Lung microvascular endothelial cell (primary cell): ENCODE results near the gene PSME3IP1. TPM values are rescaled to one million over a fixed set of nuclear protein-coding genes. Genes with fewer than 3 reads are reported as not detected.
"Not testable (repeated sequence)": the region's sequence is repeated elsewhere in the genome, so short reads cannot be mapped to it uniquely, and the experiment has no call there.

Experiments
- DNase-seq, 2 donors: peaks; one replicate each; pipeline versions ENCODE4 v3.0.0 to v3.0.0-alpha.2; 2010; ENCODE audit warnings: low read depth in 2 of 2
- total RNA-seq: library from RNA; depleted of rRNA; stranded (reverse); fragments of >200 nt; gene quantifications from 2 replicates; pipeline ENCODE4 v1.2.1, GENCODE V29; 2014

PSME3IP1 gene
- total RNA-seq, 1 donor from 2014 or later: 47.2 TPM

DNA sequence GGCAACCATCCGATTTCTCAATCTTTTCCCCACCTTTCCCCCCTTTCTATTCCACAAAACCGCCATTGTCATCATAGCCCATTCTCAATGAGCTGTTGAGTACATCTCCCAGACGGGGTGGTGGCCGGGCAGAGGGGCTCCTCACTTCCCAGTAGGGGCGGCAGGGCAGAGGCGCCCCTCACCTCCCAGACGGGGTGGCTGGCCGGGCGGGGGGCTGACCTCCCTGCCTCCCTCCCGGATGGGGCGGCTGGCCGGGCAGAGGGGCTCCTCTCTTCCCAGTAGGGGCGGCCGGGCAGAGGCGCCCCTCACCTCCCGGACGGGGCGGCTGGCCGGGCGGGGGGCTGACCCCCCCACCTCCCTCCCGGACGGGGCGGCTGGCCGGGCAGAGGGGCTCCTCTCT, 14.5 kb upstream of the PSME3IP1 start:
- not testable (repeated sequence) for DNase-seq

DNA sequence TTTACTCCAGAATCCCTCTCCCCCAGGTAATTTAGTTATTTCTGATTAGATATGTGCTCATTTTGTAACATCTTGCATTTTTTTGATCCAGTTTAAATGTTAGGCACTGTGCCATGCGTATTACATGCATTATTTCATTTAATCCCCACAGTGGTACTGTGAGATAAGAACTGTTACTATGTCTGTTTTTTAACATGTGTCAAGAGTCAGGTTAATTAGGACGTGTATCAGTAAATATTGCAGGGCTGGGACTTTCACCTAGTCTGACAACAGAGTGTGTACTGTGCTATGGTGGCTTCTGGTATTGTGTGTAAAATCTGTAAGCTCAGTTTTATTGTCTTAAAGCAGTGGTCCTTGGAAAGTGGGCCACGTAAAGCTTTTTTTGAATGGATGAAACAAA, 10.9 kb upstream of the PSME3IP1 start:
- DNase-seq: no peak

DNA sequence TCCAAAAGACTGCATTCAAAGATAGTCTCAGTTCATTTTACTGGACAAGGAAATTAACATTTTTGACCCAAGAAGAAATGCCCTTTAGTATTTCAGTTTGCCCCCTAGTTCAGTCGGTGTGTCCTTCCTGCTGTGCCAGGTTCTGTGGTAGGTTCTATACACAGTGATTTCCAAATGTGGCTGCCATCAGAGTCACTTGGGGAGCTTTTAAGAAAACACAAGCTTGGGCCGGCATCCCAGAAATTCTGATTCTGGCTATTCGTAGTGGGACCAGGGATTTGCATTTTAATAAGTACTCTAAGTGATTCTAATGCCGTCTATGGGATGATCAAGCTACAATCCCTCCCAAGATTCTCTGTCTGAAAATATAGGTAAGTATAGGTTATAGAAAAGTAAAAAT, 10.4 kb upstream of the PSME3IP1 start:
- DNase-seq: no peak

DNA sequence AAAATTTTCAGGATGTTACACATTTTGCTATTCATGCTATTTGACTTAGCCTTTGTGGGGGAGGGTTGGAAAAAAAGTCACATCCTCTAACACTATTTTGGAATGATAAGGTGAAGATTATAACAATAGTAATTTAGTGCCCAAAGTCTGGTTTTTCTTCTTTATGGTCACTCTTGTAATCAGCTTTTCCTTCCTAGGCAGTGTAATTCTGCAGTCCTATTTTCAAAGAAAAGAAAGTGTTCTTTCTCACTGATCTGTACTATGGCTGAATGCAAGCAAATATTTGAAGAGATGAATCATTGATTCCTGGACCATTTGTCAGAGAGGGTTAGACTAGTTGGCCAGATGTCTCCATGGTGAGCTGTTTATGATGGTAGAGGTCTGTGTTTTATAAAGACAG, 8.7 kb upstream of the PSME3IP1 start:
- DNase-seq: peak; percentile 80 to 90

DNA sequence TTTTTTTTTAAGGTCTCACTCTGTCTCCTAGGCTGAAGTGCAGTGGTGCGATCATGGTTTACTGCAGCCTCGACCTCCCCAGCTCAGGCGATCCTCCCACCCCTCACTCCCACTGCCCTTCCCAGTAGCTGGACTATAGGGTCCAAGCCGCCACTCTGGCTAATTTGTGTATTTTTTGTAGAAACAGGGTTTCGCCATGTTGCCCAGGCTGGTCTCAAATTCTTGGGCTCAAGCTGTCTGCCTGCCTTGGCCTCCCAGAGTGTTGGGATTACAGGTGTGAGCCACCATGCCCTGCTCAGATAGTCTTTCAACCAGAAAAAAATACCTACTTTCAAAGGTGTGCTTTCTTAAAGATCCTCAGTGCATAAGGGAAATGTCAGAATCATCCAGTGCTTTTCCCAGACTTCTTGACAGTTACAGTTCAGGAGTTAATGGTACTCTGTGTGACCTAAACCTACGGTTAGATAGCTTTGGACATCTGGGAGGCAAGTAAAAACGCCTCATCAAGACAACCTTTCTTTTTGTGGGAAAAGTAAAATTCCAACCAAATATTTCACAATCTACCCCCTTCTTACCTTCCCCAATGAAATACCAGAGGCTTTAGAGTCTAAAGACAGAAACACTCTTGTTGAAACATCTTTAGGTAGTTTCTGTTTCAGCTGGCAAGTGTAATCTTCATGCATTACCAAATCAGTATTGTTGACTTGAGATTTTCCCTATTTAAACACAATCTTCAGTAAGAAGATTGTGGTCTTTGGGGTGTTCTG, 7.1 kb upstream of the PSME3IP1 start:
- DNase-seq: no peak

DNA sequence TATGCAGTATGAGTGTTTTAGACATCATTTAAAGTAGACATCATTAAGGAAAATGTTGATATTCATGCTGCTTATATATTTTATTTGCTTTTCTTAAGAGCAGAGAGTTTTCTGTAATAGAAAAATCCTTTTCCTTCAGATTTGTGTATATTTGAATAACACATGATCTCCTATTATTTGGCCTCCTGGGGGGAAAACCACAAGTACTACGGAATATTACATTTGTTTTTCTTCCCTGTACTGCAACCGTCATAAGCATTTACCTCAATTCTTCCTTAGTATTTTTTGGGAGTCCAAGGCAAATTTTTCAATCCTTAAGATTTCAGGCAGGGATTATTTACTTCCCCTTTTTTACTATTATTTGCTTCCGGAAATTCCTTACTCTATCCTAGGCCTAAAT, 6.3 kb upstream of the PSME3IP1 start:
- no peak for DNase-seq

DNA sequence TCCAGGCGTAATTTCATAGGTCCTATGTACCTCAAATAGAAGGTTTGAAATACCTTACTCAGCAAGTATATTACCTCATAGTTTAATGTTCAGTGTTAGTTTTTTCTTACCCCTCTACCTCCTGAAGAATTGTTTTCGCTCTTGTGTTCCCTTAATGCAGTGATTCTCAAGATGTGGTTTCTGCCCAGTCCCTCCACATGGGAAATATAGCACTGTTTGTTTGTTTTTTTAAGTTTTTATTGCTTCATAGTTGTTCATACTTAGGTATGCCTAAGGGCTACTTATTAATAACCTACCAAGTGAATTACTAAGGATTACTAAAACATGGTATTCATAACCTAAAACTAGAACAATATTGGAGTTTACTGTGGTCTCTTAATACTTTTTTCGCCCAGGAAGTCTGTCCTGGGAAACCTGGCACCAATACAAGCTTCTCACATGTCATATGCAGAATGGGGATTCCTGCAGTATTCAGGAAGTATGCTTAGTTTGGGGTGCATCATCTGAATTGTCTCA, 5.3 kb upstream of the PSME3IP1 start:
- peak in 1 of 2 donors; percentile 37 for DNase-seq

DNA sequence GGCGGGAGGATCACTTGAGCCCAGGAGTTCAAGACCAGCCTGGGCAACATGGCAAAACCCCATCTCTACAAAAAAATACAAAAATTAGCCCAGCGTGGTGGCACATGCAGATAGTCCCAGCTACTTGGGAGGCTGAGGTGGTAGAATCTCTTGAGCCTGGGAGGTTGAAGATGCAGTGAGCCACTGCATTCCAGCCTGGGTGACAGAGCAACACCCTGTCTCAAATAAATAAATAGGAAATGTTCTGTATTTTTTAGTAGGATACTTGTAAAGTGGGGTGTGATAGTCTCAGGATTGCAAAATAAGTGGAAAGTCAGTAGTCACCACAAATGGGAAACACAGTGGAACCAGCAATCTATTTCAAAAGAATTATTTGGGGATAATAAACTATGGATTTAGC, 4.3 kb upstream of the PSME3IP1 start:
- no peak for DNase-seq

DNA sequence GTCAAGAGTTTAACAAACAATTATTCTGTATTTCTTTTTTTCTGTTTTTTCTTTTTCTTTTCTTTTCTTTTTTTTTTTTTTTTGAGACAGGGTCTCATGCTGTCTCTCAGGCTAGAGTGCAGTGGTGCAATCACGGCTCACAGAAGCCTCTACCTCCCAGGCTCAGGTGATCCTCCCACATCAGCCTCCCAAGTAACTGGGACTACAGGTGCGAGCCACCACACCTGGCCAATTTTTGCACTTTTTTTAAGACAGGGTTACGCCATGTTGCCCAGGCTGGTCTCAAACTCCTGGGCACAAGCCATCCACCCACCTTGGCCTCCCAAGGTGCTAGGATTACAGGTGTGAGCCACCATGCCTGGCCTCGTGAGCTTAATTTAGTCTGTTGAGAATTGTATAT, 3.7 kb upstream of the PSME3IP1 start:
- not testable (repeated sequence) for DNase-seq

DNA sequence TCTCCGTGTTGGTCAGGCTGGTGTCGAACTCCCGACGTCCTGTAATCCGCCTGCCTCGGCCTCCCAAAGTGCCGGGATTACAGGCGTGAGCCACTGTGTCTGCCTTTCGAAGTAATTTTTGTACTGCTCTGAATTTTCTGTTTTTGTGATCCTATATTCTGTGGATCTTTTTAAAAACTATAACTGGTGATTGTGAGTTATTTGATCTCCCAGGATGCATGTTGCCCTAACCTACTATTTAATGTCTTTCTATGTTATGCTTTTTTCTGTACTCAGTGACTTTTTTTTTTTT, 2.8 kb upstream of the PSME3IP1 start:
- DNase-seq: no peak

DNA sequence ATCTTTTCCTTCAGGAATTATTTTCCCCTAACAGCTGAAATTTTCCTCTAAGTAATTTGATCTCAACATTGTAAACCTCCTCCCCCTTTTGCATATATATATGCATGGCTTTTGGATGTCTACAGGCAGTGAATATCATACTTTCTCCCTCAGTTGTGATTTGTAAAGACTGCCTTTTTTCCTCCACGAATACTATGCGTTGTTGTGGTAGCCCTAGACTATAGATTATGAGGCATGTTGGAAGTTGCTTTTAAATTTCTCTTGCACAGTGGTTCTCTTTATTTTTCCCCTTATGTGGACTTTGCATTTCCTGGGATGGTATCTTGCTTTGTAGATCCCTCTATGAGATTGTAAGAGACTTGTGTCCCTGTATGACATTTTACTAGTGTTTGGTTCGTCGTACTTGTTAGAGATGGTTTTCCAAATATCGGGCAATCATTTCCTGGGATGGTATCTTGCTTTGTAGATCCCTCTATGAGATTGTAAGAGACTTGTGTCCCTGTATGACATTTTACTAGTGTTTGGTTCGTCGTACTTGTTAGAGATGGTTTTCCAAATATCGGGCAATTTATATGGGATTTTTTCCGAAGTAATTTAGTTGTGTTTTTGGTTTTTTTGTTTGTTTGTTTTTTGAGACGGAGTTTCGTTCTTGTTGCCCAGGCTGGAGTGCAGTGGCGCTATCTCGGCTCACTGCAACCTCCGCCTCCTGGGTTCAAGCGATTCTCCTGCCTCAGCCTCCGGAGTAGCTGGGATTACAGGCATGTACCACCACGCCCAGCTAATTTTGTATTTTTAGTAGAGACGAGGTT, 2.3 kb upstream of the PSME3IP1 start:
- not testable (repeated sequence) for DNase-seq

DNA sequence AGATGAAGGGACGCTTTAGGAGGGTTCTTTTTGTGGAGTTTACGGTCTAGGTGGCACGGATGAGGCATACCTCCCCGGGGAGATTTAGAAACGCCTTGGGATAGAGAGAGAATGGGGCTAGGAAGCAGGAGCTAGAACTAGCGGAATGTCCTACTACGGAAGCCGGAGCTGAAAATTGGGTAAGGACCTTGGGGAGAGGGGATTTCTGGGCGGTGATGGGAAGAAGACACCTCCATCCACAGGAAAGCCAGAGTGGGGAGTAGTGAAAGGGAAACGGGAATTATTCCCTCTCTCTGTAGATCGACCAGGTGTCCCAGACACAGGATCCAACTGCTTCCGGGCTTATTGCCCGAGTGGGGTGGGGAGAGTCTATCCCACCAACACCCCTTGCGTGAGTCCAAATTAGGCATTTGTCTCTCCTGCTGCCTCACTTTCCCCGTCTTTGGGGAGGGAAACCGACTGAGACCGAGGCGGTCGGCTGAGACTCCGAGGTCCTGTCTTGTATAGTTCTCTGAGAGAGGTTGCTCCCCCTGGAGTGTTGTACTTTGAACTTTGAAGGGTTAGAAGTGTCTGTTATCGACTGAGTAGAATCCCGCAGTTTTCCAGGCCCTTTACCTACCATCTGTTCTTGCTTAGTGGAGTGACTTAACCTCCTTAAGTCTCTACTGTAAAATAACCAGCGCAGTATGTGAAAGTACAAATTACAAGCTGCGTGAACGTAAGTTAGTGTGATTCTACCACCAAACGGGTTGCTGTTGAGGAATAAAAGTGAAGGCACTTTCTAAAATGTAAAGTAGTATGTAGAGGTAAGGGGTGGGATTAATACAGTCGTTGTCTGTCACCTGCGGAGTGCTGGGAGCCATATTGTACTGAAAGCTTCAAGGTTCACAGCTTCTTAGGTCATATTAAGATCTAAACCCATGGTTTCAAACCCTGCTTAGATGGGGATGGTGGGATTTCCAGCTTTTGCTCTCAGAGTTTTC, 1.3 kb upstream of the PSME3IP1 start:
- DNase-seq: peak; percentile 44 to 59

DNA sequence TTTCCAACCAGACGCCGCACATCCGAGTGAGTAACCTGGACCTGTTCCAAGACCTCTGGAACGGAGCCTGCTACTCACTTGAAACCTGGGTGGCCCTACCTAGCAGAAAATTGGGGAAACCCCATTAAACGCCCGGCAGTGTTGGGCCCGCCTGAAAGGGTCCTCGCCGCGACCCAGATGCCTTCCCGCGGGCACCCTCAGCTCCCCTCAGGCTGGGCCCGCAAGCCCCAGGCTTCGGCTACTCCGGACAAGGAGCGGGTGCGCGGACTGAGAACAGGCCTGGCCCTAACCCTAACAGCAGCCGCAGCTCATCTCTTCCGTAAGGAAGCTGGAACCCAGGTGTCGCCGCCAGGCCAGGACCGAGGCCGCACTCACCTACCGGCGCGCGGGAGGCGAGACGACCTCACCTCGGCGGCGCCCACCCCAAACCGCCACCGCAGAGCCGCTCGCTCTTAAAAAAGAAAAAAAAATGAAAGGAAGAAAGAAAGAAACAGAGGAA, 344 bp downstream of the PSME3IP1 start:
- peak; percentile 75 to 84 for DNase-seq

DNA sequence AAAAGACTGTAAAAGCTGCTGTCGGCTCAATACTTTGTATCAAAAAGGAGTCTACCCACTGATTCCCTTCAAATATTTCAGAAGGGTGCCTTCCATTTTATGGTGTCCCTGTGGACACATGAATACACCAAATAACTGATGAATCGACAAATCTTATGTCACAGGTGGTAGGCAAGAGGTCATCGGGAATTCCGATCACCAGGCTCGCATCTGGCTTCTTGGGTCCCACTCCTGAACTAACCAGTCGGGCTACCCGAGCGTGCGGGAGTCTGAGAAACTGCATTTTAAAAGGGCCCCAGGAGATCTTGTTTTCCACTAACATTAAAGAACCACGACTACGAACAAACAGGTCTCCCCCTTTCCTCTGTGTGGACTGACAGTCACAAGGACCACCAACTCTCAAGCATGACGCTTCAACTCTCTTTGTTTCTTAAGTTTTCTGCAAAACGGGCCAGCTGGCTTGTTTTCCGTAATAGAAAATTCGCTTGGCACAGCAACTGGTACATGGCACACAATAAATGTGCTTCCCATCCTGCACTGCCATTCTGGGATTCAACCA, 873 bp downstream of the PSME3IP1 start:
- no peak for DNase-seq

DNA sequence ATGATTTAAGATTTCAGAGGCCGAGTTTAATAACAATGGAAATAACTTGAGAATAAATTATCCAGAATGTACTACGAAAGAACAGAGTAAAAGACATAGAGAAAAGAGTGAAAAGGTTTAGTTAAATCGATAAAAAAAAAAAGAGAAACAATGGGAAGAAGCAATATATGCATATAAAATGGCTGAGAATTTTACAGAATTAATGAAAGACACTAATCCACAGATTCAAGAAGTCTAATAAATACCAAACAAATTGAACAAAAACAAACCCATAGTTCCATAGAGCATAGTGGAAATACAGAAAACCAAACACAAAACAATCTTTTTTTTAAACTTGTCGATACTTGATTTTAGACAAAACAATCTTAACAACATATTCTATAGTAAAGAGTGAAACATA, 1.7 kb downstream of the PSME3IP1 start:
- no peak for DNase-seq

DNA sequence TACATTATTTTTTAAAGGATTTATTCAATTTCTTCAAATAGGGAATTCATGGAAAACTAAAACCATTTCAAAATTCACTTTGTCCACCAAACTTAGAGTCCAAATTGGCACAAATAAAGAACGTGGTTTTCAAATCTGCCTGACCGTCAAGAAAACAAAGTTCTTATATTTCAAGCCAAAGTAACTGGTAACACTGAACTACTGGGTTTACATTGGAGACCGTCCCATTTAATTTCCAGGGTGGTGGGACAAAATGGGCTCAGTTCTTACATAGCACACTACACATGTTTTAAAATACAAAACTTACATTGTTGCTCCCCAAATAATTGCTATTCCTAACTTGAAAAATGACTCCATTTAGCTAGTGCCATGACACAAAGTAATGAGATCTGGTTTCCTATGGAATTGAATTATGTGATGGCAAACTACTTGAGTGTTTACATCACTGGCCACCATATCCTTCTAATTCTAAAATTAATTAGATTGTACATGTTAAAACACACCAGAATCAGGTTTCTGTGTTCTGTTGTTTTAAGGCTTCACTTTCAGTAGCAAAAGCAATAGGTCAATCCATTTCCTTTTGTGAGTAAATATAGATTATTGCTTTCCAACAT, 6.5 kb downstream of the PSME3IP1 start:
- no peak for DNase-seq

DNA sequence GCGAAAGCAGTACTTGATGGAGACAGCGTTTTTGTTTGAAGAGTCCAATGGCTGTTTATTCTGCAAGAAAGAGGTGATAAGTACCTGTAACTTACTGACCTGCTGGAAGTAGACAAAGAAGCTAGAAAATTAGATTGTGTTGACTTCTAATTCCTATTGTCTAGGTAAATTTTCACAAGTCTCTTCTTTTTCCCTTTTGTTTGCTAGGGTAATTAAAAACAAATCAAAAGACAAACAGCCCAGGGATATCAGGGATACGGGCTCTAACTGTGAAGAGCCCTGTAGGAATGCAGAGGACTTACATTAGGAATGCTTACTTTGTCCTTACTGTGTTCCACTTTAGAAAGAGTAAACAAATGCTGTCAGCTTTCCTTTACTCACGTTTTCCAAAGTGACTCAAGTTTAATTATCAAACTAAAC, 7.0 kb downstream of the PSME3IP1 start:
- DNase-seq: peak in 1 of 2 donors; percentile 17

DNA sequence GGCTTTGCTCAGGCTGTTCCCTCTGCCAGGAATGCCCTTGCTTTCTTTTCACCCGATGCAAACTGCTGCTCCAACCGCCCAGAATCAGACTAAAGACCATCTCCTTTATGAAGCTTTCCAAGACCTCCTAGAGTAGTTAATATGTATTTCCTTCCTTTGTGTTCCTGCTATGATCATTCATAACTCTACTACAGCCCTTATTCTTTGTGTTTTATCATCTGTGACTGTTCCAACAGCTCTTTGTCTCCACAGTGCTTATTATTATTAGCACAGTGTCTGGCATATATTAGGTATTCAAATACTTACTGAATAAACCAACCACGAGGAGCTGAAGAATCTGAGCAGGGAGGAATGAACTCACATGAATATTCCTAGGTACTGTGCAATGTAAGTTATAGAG, 7.6 kb downstream of the PSME3IP1 start:
- DNase-seq: peak in 1 of 2 donors; percentile 17

DNA sequence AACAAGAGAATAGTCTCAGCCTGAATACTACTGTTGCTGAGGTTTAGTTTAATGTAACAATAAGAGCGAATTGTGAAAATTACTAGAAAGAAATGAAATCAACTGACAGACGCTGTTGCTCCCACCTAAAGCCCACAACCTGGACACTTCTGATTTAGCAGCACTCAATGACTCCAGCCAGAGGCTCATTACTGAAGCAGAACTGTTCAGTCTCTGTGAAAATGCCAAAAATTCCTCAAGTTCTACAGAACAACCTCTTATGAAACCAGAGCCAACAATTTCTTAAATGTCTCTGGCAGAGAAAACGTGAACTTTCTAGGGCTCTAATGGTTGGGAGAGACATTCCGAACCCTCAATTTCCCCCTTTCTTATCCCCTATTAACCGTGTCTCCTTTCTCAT, 9.9 kb downstream of the PSME3IP1 start:
- no peak for DNase-seq

DNA sequence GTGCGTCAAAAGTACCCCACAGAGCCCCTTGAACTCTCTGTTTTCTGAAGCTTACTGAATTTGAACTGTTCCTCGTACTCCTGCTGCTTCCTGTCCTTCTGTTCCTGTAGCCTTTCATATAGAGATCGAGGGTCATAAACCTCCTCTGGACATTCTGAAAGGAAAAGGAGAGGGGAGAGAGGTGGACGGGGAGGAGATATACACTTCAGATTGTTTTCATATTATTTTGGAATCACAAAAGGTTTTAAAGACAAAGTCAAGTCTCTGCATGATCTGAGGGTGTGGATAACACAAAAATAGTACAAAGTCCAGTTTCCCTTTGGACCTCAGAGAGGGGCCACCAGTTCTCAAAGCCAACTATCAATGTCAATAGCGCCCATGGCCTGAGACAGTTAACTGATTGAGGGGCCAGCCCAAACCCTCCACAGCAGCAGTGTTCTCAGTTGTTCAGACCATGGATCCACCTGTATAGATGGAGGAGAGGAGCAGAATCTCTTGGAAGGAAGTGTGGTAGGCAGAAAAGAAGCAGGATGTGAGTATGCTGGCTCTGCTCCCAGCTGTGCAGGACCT, 13.0 kb downstream of the PSME3IP1 start:
- no peak for DNase-seq
